ENCODE measurements around the gene LHX3. TPM values are rescaled to one million over a fixed set of nuclear protein-coding genes. Genes with fewer than 3 reads are reported as not detected.

LHX3 gene
- total RNA-seq, 1 experiment from 2014 or later: not detected

DNA sequence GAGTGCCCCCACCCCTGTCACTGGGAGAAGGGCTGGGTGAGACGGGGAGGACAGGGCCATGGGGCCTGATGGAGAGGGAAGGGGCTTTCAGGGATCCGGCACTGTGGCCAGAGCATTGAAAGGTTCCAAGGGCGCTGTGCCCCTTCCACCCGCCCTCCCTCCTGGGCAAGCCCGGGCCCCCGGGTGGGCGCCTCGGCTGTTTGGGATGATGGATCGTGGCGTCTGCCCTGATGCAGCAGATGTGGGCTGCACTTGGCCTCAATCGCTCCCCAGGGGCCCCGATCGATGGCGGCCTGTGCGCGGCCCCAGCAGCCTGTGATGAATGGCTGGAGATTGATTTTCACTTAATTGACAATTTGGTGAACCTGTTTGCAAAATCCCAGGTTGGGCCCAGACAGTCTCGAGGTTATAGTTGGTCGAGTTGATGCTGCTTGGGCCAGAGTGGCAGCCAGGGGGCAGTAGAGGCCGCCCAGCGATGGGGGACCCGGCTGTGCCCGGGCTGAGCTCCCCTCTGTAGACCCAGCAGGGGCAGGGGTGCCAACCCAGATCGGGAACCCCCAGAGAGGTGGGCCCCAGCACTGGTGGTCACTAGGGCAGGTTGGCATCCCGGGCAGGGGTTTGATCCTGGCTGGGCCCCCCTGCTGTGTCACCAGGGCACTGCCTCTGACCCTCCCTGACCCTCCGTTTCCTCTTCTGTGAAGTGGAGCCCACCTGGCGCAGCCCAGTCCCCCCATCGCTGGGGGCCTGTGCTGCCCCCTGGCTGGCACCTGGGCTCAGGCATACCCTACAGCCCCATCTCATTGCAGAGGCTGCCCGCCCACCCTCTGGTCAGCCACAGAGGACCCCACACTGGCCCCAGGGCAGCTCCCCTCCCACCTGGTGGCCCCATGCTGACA, 34.7 kb downstream of the LHX3 start:
- Histone ChIP-seq H3K27ac (ENCODE audit: insufficient read length, low read depth, low read length) (no peak overlapping the region), H2BK120ac (ENCODE audit: low read depth, low read length, poor library complexity, severe bottlenecking) (no peak overlapping the region), H2AFZ (ENCODE audit: low read length) (no peak overlapping the region), H4K8ac (replicated peaks; ENCODE audit: insufficient read length, low read depth, low read length) (no peak overlapping the region), H2BK20ac (ENCODE audit: low read depth, low read length, poor library complexity, severe bottlenecking) (no peak overlapping the region), H3K79me1 (ENCODE audit: insufficient read depth, low read depth, low read length, poor library complexity, severe bottlenecking) (no peaks in the 10 kb centered on the region), H3K23me2 (ENCODE audit: insufficient read length, low read depth, low read length, poor library complexity, severe bottlenecking) (no peaks in the 10 kb centered on the region), H3K23ac (ENCODE audit: insufficient read length, low read depth, low read length) (no peak overlapping the region), H3K18ac (ENCODE audit: insufficient read length, low read depth, low read length) (no peak overlapping the region), H3K4ac (ENCODE audit: low read depth, low read length) (no peak overlapping the region), H2BK15ac (ENCODE audit: low read depth, low read length) (no peak overlapping the region), H3K56ac (ENCODE audit: insufficient read length, low read depth, low read length) (no peak overlapping the region), H3K27me3 (ENCODE audit: insufficient read depth, low read length) (no peaks in the 10 kb centered on the region), H4K20me1 (ENCODE audit: control insufficient read depth, insufficient read depth, insufficient read length) (no peaks in the 10 kb centered on the region), H4K5ac (ENCODE audit: insufficient read length, low read depth, low read length) (no peak overlapping the region), H3K9ac (ENCODE audit: extremely low read depth, insufficient read length, low read length) (no peak overlapping the region), H3K14ac (ENCODE audit: insufficient read depth, low read length) (no peak overlapping the region), H3K79me2 (ENCODE audit: insufficient read depth, low read length) (no peaks in the 10 kb centered on the region), H3K9me3 (ENCODE audit: control insufficient read depth, low read depth, low read length) (no peaks in the 10 kb centered on the region), H2BK12ac (ENCODE audit: insufficient read length, low read depth, low read length) (no peak overlapping the region), H2BK5ac (ENCODE audit: insufficient read length, low read length) (no peak overlapping the region), H2AK5ac (ENCODE audit: insufficient read length, low read length) (no peak overlapping the region), H4K91ac (ENCODE audit: insufficient read length, low read depth, low read length) (no peak overlapping the region), H3K4me2 (ENCODE audit: insufficient read depth, insufficient read length, low read length) (no peak overlapping the region), H3K4me1 (ENCODE audit: insufficient read depth, low read length) (peaks cover 1% of the 10 kb centered on the region; the same call in 1 of the 2 replicates), H3T11ph (ENCODE audit: low read length) (no peak overlapping the region)
- DNase-seq: peak; percentile 70
- peaks cover 3 to 5% of the 10 kb centered on the region in 2 experiments; a peak in 3 of 5 replicates for H3K9me3 Mint-ChIP-seq
- no CpG with 5 or more reads among the region's 28 CpGs for WGBS (ENCODE audit: extremely low coverage, insufficient read length, low lambda C conversion rate)
- TF ChIP-seq, protein P1, sequence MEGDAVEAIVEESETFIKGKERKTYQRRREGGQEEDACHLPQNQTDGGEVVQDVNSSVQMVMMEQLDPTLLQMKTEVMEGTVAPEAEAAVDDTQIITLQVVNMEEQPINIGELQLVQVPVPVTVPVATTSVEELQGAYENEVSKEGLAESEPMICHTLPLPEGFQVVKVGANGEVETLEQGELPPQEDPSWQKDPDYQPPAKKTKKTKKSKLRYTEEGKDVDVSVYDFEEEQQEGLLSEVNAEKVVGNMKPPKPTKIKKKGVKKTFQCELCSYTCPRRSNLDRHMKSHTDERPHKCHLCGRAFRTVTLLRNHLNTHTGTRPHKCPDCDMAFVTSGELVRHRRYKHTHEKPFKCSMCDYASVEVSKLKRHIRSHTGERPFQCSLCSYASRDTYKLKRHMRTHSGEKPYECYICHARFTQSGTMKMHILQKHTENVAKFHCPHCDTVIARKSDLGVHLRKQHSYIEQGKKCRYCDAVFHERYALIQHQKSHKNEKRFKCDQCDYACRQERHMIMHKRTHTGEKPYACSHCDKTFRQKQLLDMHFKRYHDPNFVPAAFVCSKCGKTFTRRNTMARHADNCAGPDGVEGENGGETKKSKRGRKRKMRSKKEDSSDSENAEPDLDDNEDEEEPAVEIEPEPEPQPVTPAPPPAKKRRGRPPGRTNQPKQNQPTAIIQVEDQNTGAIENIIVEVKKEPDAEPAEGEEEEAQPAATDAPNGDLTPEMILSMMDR (conservative IDR thresholded peaks at IDR 0.05): peak; percentile 92
- peaks cover 22 to 39% of the 10 kb centered on the region in 2 experiments for H3K4me1 Mint-ChIP-seq
- H3K27me3 Mint-ChIP-seq (ENCODE audit: low read depth): peaks cover 2% of the 10 kb centered on the region
- H3K27ac Mint-ChIP-seq: peak overlapping the region in 2 of 3 experiments; percentile 59 to 96; a peak in 3 of 7 replicates
- no peak overlapping the region for H3K4me3 Mint-ChIP-seq
- no peaks in the 10 kb centered on the region; a peak in 3 of 7 replicates for H3K36me3 Mint-ChIP-seq (ENCODE audit: insufficient read depth in 1 of 3, low read depth in 3 of 3)

All from H9 (cell line).